NCI-H1092 treated with DMSO at 0.1 percent for 48 hours (cell line): ENCODE results near the gene INPP5B.
A peak's percentile ranks its signal among the peaks of the same experiment; 100 is the strongest.
"Not testable (repeated sequence)": the region's sequence is repeated elsewhere in the genome, so short reads cannot be mapped to it uniquely, and the experiment has no call there.

Experiments
- DNase-seq: peaks from one replicate; lab custom pipeline; 2025; lab: John Stamatoyannopoulos, UW

Gene INPP5B

DNA sequence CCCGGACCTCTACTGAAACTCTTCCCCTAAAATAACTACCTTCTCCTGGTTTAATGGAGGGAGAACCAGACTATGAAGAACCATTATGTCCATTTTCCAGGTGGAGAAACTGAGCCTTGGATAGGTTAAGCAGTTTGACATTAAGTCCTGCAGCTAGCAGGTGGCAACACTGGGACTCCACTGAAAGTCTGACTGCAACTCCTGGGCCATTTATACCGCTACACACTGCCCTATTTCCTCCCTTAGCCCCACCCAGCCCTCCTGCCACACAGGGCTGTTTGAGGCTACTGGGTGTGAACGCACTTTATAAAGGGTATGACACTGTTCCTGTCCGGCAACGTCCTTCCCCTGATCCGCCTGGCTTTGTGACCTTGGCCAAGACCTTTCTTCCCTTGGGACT lies 511 bp upstream of the INPP5B start:
- no peak for DNase-seq

DNA sequence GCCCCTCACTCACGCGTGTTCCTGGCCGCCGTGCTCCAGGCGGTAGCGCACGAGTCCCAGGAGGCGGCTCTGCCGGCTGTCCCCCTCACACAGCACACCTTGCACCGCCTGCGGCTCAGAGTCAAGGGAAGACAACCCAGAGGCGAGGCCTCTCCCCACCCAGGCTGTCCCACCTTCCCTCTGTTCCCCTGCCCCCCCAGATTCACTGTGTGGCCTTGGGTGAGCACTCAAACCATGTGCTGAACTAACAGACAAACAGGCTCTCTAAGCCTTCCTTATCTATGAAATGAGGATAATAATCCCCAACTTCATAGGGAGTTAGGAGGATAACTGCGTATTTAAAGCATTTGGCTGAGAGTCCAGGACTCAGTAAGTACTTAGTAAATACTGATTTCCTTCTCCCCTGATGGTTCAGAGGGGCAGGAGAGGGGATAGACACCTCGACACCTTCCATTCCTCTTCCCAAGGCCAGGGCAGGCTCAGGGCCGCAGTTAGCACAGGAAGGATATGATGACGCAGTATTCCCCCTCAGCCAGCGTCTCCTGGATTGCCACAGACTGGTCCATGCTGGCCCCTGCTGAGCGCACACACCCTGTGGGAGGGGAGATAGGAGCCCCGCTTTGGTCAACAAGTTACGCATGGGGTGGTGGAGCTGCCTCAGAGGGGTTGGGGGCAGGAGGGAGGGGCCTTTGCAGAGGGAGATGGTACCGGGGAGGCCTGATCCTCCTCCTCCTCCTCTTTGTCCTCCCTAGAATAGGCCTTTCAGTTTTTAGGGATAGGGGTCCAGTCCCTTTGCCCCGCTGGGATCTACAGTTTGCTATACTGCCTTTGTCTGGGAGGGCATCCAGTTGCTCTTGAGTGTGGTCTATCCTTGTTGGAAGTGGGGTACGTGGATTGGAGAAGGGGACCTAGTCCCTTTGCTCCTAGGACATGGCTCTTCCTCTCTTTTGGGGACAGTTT lies 830 bp downstream of the INPP5B start:
- DNase-seq = no peak

DNA sequence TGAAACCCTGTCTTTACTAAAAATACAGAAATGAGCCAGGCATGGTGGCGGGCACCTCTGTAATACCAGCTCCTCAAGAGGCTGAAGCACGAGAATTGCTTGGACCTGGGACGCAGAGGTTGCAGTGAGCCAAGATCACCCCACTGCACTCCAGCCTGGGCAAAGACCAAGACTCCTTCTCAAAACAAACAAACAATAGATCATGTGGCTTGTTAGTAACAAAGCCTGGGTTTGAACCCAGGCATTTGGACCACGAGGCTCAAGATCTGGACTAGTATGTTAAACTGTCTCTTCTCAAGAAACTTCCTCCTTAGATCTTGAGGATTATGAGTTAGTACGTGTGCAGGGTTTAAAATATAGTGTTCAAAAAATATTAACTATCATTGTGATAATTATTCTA lies 1.6 kb downstream of the INPP5B start:
- DNase-seq = no peak

GRCh38 chr1:37944816-37945215 lies 2.0 kb downstream of the INPP5B start:
- no peak for DNase-seq

- DNase-seq = no peak
Measured at GRCh38 chr1:37944086-37944763, 2.6 kb downstream of the INPP5B start.

DNA sequence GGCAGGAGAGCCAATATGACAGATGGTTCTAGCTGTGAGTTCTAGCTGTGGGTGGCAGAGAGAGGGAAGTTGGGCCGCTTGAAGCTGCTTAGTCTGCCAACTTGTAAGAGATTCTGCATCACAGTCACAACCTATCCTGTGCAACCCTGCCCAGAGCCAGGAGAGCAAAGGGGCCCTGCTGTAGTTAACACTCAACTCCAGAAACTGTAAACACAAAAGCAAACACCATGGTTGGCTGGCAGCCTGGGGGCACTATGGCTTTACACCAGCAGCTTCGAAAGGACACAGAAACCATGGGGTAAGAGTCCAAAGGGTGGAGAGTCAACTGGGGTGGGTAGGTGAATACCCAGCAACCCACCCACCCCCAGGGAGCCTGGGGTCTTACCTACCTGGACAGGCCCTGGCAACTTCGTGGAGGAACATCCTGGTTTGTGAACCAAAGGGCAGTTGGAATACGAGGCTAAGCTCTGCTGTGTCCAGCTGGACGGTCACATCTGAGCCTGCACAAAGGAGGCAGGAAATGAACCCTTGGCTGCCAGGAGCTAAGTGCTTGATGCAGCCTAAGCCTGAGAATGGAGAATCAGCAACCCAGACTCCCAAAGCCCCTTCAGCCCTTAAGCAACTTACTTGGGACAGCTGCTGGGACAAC lies 6.4 kb downstream of the INPP5B start:
- DNase-seq = peak; percentile 94

DNA sequence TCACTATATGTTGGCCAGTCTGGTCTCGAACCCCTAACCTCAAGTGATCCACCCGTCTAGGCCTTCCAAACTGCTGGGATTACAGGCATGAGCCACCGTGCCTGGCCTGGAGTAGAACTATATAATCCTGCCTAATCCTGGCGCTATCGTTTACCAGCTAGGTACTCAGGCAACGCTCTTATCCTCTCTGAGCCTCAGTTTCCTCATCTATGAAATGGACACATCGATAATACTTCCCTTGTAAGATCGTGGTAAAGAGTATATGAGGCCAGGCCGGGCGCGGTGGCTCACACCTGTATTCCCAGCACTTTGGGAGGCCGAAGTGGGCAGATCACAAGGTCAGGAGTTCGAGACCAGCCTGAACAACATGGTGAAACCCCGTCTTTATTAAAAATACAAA lies 10.1 kb downstream of the INPP5B start:
- DNase-seq = not testable (repeated sequence)

DNA sequence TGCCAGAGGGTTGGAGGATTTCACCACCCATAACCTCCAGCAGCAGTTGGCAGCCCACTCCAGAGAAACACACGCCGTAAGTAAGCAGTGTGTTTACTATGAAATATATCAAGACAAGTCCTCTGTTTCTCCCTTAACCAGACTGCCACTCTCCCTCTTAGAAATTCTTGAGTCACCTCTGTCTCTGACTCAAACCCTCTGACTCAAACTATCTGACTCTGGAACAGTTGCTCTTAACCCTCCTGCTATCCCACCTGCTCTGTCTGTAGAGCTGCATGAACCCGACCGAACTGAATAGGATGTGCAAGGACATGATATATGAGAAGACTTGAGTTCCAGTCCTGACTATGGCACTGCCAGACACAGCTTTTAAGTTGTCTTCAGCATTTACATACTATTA lies 14.1 kb downstream of the INPP5B start:
- DNase-seq = no peak

DNA sequence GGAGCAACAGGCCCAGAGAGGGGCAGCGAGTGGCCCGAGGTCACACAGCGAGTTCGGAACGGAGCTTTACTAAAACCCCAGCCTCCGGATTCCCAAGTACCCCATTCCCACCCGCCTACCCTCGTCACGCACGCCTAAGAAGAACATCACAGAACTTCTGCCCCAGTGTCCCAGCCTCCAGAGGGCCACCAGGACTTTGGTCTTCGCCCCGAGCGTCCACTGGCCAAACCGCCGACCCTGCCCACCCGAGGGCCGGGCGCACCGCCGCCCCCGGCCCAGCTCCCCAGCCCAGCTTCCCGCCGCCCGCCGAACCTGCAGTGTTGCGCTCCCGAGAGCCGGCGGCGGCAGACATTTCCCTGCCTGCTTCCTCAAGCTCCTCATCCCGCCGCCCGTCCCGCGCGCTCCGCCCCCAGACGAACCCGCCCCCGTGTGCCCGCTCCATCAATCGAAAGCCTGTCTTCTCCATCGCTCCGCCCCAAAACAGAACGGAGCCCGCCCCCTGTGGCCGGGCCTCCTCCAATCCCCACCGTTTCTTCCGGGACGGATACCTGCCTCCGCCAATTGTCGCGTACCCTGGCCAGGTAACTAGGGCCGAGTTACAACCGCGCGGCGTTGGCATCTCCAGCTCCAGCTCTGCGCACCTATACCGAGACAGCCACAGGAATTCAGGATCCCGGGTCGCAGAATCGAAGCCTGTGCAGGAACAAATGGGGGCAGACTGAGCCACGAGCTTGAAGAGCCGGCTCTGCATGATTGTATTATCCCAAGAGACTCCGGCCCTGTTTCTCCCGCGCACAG lies 15.3 kb downstream of the INPP5B start:
- peak; percentile 99 for DNase-seq

GRCh38 chr1:37931102-37931360 lies 15.8 kb downstream of the INPP5B start:
- no peak for DNase-seq

DNA sequence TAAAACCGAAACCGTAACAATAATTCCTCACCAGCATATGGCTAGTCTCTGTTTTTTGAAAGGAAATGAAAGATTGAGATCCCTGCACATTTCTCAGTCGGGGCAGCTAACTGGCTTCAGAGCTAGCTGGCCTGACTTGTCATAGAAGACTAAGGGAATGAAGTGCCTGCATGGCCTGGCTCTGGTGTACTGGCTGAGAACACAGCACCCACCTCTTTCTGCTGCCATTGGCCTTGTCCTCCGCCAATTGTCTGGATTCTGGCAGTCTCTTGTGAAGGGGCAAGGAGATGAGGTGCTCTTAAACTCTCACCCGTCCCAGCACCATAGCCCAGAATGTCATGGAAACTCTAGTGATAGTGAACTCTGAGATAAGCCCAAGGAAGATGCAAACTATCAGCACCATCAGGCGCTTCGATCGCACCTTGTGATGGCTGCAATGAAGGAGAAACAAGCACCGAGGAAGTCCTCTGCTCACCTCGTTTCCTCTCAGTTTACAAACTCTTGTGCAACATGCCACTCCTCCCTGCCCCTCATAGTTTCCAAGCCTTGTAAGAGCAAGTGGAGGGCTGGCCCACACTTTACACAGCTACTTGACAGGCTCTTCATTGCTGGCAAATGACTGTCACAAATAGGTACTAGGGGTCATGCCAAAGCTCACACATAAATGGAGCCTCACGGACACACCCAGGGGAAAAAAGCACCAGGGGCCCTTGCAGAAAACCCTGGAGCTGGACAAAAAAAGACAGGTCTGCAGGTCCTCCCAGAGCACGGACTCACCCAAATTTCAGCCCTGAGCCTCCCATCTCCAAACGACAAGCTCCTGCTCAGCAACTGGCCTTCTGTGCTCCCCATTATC lies 16.4 kb downstream of the INPP5B start:
- no peak for DNase-seq

GRCh38 chr1:37926038-37926924 lies 20.6 kb downstream of the INPP5B start:
- DNase-seq = no peak

GRCh38 chr1:37925316-37925715 lies 21.5 kb downstream of the INPP5B start:
- DNase-seq = no peak

GRCh38 chr1:37923551-37923889 lies 23.3 kb downstream of the INPP5B start:
- DNase-seq = no peak

DNA sequence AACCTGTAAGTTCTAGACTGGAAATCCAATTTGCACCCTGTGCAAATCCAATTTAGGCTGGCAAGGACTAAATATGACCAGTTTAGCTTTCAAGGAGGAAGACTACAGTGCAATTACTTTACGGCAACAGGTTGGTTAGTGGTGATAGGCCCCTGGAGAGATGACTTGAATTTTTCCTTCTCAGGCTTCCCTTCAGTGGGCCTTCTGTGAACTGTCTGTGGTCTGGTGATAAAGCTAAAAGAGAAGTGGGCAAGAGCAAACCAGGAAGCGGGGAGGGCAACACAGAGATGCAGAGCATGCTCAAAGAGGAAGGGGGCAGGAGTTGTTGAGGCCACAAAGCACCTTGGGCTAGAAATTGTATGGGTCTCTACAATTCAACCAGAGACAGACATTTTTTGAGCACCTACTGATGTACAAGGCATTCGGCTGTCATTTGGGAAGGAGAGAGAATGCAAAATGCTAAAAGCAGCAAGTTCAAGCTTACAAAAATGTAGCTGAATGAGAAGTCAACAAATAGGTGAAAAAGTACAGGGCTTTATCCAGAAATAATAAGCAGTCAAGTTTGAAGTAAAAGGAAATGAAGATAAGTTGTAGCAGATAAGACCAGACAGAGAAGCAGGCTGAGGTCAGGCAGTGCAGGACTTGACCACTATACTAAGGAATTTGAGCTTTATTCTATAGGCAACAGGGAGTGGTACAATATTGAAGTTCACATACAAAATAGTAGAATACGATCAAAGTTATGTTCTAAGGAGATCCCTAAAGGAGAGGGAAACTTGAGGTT lies 23.9 kb downstream of the INPP5B start:
- DNase-seq = no peak

DNA sequence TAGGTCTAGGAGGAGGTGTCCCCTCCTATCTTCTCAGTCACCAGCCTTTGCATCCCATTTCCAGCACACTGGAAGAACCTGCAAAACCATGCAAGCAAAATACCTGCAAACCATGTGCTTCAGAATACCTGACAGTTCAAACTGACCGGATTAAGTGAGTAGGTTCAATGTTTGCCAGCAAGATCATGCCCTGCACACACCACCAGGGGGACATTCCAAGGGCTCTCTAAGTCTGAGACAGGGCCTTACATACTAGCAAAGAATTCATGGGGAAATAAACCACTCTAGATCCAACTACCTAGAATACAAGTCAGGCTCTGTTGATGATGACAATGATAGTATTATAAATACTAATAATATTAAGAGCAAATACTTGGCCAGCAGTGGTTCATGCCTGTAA lies 27.6 kb downstream of the INPP5B start:
- no peak for DNase-seq

GRCh38 chr1:37915476-37916093 lies 31.3 kb downstream of the INPP5B start:
- no peak for DNase-seq

DNA sequence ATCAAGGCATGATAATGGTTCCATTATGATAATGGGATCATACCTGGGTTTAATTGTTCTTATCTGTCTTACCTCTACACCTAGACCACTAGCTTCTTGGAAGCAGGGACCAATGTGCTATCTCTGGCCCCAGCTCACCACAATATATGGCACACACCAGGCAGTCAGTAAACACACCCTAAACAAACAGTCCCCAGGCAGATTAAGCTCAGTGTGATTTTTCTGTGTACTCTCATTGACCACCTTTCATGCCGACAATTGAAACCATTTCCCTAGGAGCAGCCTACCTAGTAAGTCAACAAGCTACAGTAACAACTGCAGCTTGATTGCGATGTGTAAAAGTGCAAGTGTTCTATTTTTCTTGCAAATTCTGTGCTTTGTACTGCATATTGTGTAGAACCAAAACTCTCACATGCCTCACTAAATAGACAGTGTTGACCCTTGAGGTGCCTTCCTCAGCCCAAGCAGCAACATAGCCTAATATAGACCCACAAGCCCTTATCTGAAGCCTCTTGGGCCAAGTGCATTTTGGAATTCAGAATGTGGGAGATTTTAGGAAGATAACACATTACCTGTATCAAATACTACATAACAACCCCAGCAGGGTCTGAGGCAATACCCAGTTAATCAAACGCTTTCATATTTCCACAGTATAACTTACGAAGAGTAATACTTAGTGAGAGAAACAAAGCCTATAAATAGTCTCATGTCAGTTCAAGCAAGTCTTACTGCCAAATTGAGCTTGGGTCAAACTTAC lies 32.0 kb downstream of the INPP5B start:
- peak; percentile 24 for DNase-seq
